Esophagus squamous epithelium (tissue), 4 donors: ENCODE data around the gene SNRPA.

ENCODE experiments used
- CTCF ChIP-seq, 6 experiments: fragments of 450-650 bp in 4 of 6; fragments of 200-600 bp in 2 of 6; sonication (generic) in 2 of 6; IDR thresholded peaks; one replicate each; pipeline ENCODE4 v1.5.1; 2016 to 2019; ENCODE audit warnings: antibody characterized with exemption in 6 of 6, mild to moderate bottlenecking in 4 of 6, moderate library complexity in 4 of 6
- POLR2A ChIP-seq, 4 donors: fragments of 450-650 bp; IDR thresholded peaks; one replicate each; pipeline ENCODE4 v1.6.1; 2017; ENCODE audit warnings: antibody characterized with exemption in 4 of 4, mild to moderate bottlenecking in 4 of 4, moderate library complexity in 3 of 4

DNA sequence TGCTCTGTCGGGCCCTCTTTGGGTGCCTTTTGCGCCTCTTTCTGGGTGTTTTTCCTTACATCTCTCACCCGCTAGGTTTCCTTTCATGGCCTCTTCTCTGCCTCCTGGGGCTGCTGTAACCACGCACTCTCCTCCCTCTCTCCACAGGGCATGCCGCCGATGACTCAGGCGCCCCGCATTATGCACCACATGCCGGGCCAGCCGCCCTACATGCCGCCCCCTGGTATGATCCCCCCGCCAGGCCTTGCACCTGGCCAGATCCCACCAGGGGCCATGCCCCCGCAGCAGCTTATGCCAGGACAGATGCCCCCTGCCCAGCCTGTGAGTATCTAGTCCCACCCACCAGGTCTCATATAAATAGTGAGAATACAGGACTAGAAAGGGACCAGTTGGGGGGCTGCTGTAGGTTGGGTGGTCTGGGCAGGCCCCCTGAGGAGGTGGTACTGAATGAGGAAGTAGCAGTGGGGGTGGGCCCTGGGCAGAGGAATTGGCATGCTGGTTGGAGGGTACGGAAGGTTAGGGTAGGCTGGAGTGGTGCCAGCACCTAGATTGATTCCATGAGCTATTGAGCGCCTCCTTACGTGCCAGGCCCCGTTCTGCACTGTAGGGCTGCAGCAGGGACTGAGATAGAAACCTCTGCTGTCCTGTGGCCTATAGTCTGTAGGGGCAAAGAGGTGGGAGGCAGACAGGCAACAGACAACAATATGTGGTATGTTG lies 11.9 kb downstream of the SNRPA start:
- TF ChIP-seq CTCF (IDR thresholded peaks at IDR 0.05) (no peak), POLR2A (IDR thresholded peaks at IDR 0.05) (no peak)
